Activated naive CD8-positive, alpha-beta T cell treated with anti-CD3 and anti-CD28 coated beads for 36 hours (primary cell): ENCODE measurements around the gene ANKRD36B. TPM values are rescaled to one million over a fixed set of nuclear protein-coding genes. Genes with fewer than 3 reads are reported as not detected.

Experiments
- total RNA-seq, 2 experiments: library from RNA; stranded (reverse); gene quantifications; one replicate each; pipeline ENCODE4 v1.2.3, GENCODE V29; 2021

Gene ANKRD36B
- total RNA-seq, 2 experiments from 2014 or later = 17.8 to 20.1 TPM

Other genes with a start within 250 kb of the ANKRD36B start
- 100 to 1,000 TPM; 214 to 225 TPM for gene COX5B, start 56.2 kb upstream of the ANKRD36B start, total RNA-seq
- 10 to 100 TPM; 85.4 to 89.6 TPM for gene ACTR1B, start 74.2 kb upstream of the ANKRD36B start, total RNA-seq
- 1 to 10 TPM; 6.1 to 7.3 TPM for gene C2orf92, start 79.8 kb upstream of the ANKRD36B start, total RNA-seq
- 100 to 1,000 TPM; 198 to 204 TPM for gene ZAP70, start 123.7 kb upstream of the ANKRD36B start, total RNA-seq